K562 (cell line): ENCODE measurements around the gene SIRT7. TPM values are rescaled to one million over a fixed set of nuclear protein-coding genes. Genes with fewer than 3 reads are reported as not detected.
"Not testable (repeated sequence)": the region's sequence is repeated elsewhere in the genome, so short reads cannot be mapped to it uniquely, and the experiment has no call there.

Experiments used
- ATAC-seq: fragments of 200-7000 bp; cut with Tn5 transposase; 3 replicates; pipeline ENCODE4 v1.9.1; 2020; ENCODE audit warnings: moderate library complexity
- BruUV-seq: library from RNA; stranded (reverse); fragments of 400-500 nt; replicated peaks from 2 replicates; lab custom pipeline; 2021; lab: Mats Ljungman, UMichigan
- CTCF ChIA-PET: fragments of 300-600 bp; formaldehyde crosslinking; extraction: SDS; loops from one replicate; lab custom pipeline; 2021; ENCODE audit warnings: low intra/inter-chr PET ratio; lab: Yijun Ruan, JAX
- POLR2A ChIA-PET: fragments of 300-600, 350-650 bp; sonication (Branson Sonifier 250); formaldehyde crosslinking; extraction: SDS; loops from one replicate; lab custom pipeline; 2021; ENCODE audit warnings: antibody characterized with exemption, inconsistent platforms; lab: Yijun Ruan, JAX
- DNase-seq, 4 experiments: peaks; one replicate each; pipeline versions ENCODE4 v3.0.0 to v3.0.0-alpha.2; 2011 to 2018; ENCODE audit warnings: low spot score in 3 of 4, mixed read lengths in 3 of 4; ENCODE audit errors: extremely low read depth in 1 of 4
- FAIRE-seq: peaks from 2 replicates; lab custom pipeline; 2011; peaks lifted over from hg19 to GRCh38; lab: Jason Lieb, UNC
- H2AFZ ChIP-seq: 2 replicates; pipeline ENCODE4 v1.6.0; 2011; ENCODE audit warnings: low read depth, low read length, control low read depth, inconsistent platforms
- H3K27ac ChIP-seq: fragments of 200-600 bp; 3 replicates; pipeline ENCODE4 v1.8.0; 2011; ENCODE audit warnings: low read depth, mild to moderate bottlenecking, control low read depth, inconsistent platforms, low read length, moderate library complexity, mixed read lengths; ENCODE audit errors: extremely low read depth
- H3K27me3 ChIP-seq, 2 experiments: fragments of 300-600 bp in 1 of 2; 2 replicates in 1 of 2; 3 replicates in 1 of 2; pipeline versions ENCODE4 v1.6.0 to v1.8.0; 2011; ENCODE audit warnings: inconsistent platforms in 2 of 2, low read length in 2 of 2, mild to moderate bottlenecking in 1 of 2, mixed read lengths in 1 of 2, moderate library complexity in 1 of 2; ENCODE audit not compliant: control insufficient read depth in 2 of 2, insufficient read depth in 2 of 2
- H3K36me3 ChIP-seq: fragments of 300-600 bp; 3 replicates; pipeline ENCODE4 v1.8.0; 2011; ENCODE audit warnings: mild to moderate bottlenecking, low read length, inconsistent platforms; ENCODE audit not compliant: control insufficient read depth, insufficient read depth
- H3K4me1 ChIP-seq, 2 experiments: fragments of 200-600 bp in 1 of 2; replicated peaks in 1 of 2; 2 replicates in 1 of 2; 3 replicates in 1 of 2; pipeline versions ENCODE4 v1.5.1 to v1.8.0; 2011; ENCODE audit warnings: inconsistent platforms in 2 of 2, low read length in 2 of 2, mild to moderate bottlenecking in 1 of 2, mixed read lengths in 1 of 2, moderate library complexity in 1 of 2; ENCODE audit not compliant: control insufficient read depth in 2 of 2, insufficient read depth in 2 of 2
- H3K4me2 ChIP-seq: 2 replicates; pipeline ENCODE4 v1.6.1; 2011; ENCODE audit warnings: low read length, control low read depth, inconsistent platforms, mixed read lengths; ENCODE audit not compliant: insufficient read depth
- H3K4me3 ChIP-seq: fragments of 200-600 bp; sonication (generic), shearing (Covaris generic); 2 replicates; pipeline ENCODE4 v1.5.1; 2016; ENCODE audit warnings: control low read depth, inconsistent platforms
- H3K79me2 ChIP-seq: fragments of 200-600 bp; 3 replicates; pipeline ENCODE4 v1.8.0; 2011; ENCODE audit warnings: low read length, inconsistent platforms; ENCODE audit not compliant: control insufficient read depth, insufficient read depth
- H3K9ac ChIP-seq, 2 experiments: 2 replicates each; pipeline versions ENCODE4 v1.6.0 to v1.6.1; 2011; ENCODE audit warnings: low read depth in 2 of 2, low read length in 2 of 2, control low read depth in 1 of 2, inconsistent platforms in 1 of 2, mild to moderate bottlenecking in 1 of 2, mixed read lengths in 1 of 2; ENCODE audit not compliant: insufficient read depth in 1 of 2
- H3K9me1 ChIP-seq: one replicate; pipeline ENCODE4 v1.6.0; 2011; ENCODE audit warnings: inconsistent platforms, mild to moderate bottlenecking, low read length, moderate library complexity; ENCODE audit not compliant: control insufficient read depth, insufficient read depth
- H3K9me3 ChIP-seq: replicated peaks from 2 replicates; pipeline ENCODE4 v1.5.1; 2011; ENCODE audit warnings: low read depth, low read length, inconsistent platforms; ENCODE audit not compliant: control insufficient read depth, insufficient read depth
- H4K20me1 ChIP-seq: replicated peaks from 2 replicates; pipeline ENCODE4 v1.6.1; 2011; ENCODE audit warnings: low read length, inconsistent platforms, mixed read lengths; ENCODE audit not compliant: control insufficient read depth, insufficient read depth
- GABPA ChIP-seq: fragments of 200-800 bp; sonication (Bioruptor generic); conservative IDR thresholded peaks from 2 replicates; pipeline ENCODE4 v1.6.1; 2016; ENCODE audit warnings: low read depth, missing genetic modification characterization, missing compliant biosample characterization
- NRF1 ChIP-seq, 2 experiments: fragments of 450-650 bp; IDR thresholded peaks in 1 of 2; conservative IDR thresholded peaks in 1 of 2; 2 replicates each; pipeline ENCODE4 v1.6.1; 2014; ENCODE audit warnings: mild to moderate bottlenecking in 2 of 2
- POLR2AphosphoS2 ChIP-seq: IDR thresholded peaks from 2 replicates; pipeline ENCODE4 v1.6.1; 2012; ENCODE audit warnings: low read length, improper control_type of control experiment
- POLR2B ChIP-seq: fragments of 450-650 bp; IDR thresholded peaks from 2 replicates; pipeline ENCODE4 v1.6.1; 2018; ENCODE audit warnings: low read depth; ENCODE audit not compliant: partially characterized antibody
- SUPT5H ChIP-seq: fragments of 450-650 bp; IDR thresholded peaks from 2 replicates; pipeline ENCODE4 v1.6.1; 2016
- WGBS: fragments of 100-300 bp; shearing (Covaris generic); methylation state at CpG from one replicate; pipeline ENCODE4 v1.1.6; 2016; ENCODE audit warnings: low coverage, mixed read lengths; ENCODE audit not compliant: insufficient coverage; ENCODE audit errors: missing lambda C conversion rate; 5-methylcytosine and 5-hydroxymethylcytosine counted together
- in situ Hi-C: fragments of 300-500 bp; cut with MboI; formaldehyde crosslinking; loops from 4 replicates; pipeline ENCODE4 v1.15.0; 2018; ENCODE audit warnings: inconsistent platforms, mixed read lengths
- intact Hi-C: fragments of 100-400 bp; cut with micrococcal nuclease; formaldehyde crosslinking; loops from 2 replicates; pipeline ENCODE4 v1.14.2; 2022
- polyA plus RNA-seq, 8 experiments: library from polyadenylated mRNA; depleted of rRNA in 4 of 8; stranded (reverse) in 5 of 8; unstranded in 3 of 8; fragments of >200 nt; fragmentation: Nextera tagmentation in 2 of 8; fragmentation: Illumina TruSeq in 1 of 8; extraction: Ambion mirVana in 2 of 8; extraction: Trizol in 1 of 8; gene quantifications; 2 replicates each; pipeline versions ENCODE4 v1.2.1 to v1.2.3, GENCODE V29; 2011 to 2014; ENCODE audit warnings: inconsistent platforms in 1 of 8, missing spikeins in 1 of 8
- total RNA-seq, 7 experiments: library from RNA; depleted of rRNA in 6 of 7; stranded (reverse); fragments of >200 nt in 6 of 7; fragmentation: Illumina TruSeq in 2 of 7; extraction: Trizol in 2 of 7; gene quantifications; 2 replicates each; pipeline versions ENCODE4 v1.2.1 to v1.2.3, GENCODE V29; 2011 to 2021; ENCODE audit warnings: low replicate concordance in 1 of 7

Gene SIRT7
- total and polyA plus RNA-seq, 9 of the 15 experiments (the other 6 are each of a cell fraction or from before 2014, with no cell fraction given), result 1.6 to 54.8 (median 20.3) TPM

GRCh38 chr17:81918333-81918669 lies 325 bp upstream of the SIRT7 start:
- H3K4me2 ChIP-seq, result peak overlapping the region; percentile 96
- H3K27me3 ChIP-seq, H3K9me3 ChIP-seq, BruUV-seq, DNase-seq, H2AFZ ChIP-seq, in situ Hi-C loops, H3K27ac ChIP-seq, H3K9me1 ChIP-seq, intact Hi-C loops, CTCF ChIA-PET: not testable (repeated sequence)
- 0 out of 2 replicates have a peak, but pooled peaks have one; percentile 57 for TF ChIP-seq SUPT5H
- peak; percentile 2; the same call in 1 of the 2 replicates for TF ChIP-seq GABPA (tag)
- peak; percentile 38 for TF ChIP-seq POLR2B
- peak in 1 of 2 experiments; percentile 4; a peak in 2 of 4 replicates for TF ChIP-seq NRF1 (conservative IDR thresholded peaks at IDR 0.05 in 1 of 2, IDR thresholded peaks at IDR 0.05 in 1 of 2)
- peak; percentile 32; the same call in 1 of the 2 replicates for TF ChIP-seq POLR2AphosphoS2
- H4K20me1 ChIP-seq, result peaks cover 18% of the 10 kb centered on the region; the same call in 1 of the 2 replicates
- FAIRE-seq (peak; percentile 64), ATAC-seq (peak; percentile 5)
- 21% methylated on average over 8 of the region's 9 CpGs for WGBS
- peak overlapping the region in 1 of 2 experiments; percentile 73; a peak in 1 of 4 replicates for H3K9ac ChIP-seq
- POLR2A ChIA-PET, result interaction anchor here (1.0 kb wide), 1 partner anchor 32 kb away, joined by 4 read pairs; no protein-coding TSS in a partner anchor
- peak overlapping the region; percentile 91 for H3K4me3 ChIP-seq
- peaks cover 37 to 90% of the 10 kb centered on the region in 2 experiments for H3K4me1 ChIP-seq
- H3K36me3 ChIP-seq, result peaks cover 75% of the 10 kb centered on the region
- peaks cover 74% of the 10 kb centered on the region for H3K79me2 ChIP-seq
